ENCODE measurements around the gene FAR2.

DNA sequence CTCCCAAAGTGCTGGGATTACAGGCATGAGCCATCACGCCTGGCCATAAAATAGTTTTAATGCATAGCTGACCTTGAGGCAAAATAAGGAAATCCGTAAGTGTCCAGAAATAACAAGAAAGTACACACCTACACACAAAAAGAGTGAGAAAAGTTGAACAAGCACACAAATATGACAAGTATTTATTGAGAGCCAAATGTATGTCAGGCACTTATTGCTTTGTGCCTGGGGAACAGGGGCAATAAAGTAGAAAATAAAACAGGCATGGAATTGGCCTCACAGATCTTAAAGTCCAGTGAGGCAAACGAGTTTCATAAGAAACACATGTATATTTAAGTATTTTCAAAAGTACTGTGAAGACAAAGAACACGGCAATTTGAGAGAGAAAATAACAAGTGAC lies 128.2 kb downstream of the FAR2 start:
- TF ChIP-seq, protein P1, sequence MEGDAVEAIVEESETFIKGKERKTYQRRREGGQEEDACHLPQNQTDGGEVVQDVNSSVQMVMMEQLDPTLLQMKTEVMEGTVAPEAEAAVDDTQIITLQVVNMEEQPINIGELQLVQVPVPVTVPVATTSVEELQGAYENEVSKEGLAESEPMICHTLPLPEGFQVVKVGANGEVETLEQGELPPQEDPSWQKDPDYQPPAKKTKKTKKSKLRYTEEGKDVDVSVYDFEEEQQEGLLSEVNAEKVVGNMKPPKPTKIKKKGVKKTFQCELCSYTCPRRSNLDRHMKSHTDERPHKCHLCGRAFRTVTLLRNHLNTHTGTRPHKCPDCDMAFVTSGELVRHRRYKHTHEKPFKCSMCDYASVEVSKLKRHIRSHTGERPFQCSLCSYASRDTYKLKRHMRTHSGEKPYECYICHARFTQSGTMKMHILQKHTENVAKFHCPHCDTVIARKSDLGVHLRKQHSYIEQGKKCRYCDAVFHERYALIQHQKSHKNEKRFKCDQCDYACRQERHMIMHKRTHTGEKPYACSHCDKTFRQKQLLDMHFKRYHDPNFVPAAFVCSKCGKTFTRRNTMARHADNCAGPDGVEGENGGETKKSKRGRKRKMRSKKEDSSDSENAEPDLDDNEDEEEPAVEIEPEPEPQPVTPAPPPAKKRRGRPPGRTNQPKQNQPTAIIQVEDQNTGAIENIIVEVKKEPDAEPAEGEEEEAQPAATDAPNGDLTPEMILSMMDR (IDR thresholded peaks at IDR 0.05): no peak
- no peak for TF ChIP-seq POLR2A (IDR thresholded peaks at IDR 0.05)
